ENCODE results near the gene TP53TG3B.
"Not testable (repeated sequence)": the region's sequence is repeated elsewhere in the genome, so short reads cannot be mapped to it uniquely, and the experiment has no call there.

The TP53TG3B gene

DNA sequence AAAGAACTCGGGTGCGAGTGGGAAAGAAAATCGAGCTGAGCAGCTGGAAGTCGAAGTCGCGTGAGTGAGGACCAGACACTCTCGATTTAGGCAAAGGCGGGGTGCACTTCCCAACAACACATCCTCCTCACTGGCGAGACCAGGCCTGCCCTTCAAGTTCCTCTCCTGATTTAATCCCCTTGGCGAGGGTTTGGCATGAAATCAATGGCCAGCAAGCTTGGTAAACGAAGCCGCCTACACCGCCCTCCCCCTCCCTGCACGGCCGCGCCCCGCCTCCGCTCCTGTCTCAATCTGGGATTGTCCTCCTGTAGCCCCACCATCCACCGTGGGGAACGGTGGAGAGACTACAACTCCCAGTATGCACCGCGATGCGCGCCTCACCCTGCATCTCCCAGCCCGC, at the start of gene TP53TG3B:
TP53TG3B (plus strand) TSS at position 301 of the 400 bp plus-strand sequence; CDS start at position 369, 68 bp downstream.
- H3K4me3 ChIP-seq (ENCODE audit: low read length); H3K79me2 ChIP-seq (ENCODE audit: low read length); H3K27ac ChIP-seq (ENCODE audit: low read length); H3K27me3 ChIP-seq (ENCODE audit: low read depth, low read length); H3K9me3 ChIP-seq (ENCODE audit: insufficient read depth, low read length); H3K36me3 ChIP-seq (replicated peaks; ENCODE audit: low read depth, low read length); H3K9ac ChIP-seq (ENCODE audit: low read length); H3K4me1 ChIP-seq (ENCODE audit: low read length); H3K4me2 ChIP-seq (ENCODE audit: low read length); H2AFZ ChIP-seq (ENCODE audit: low read depth, low read length); H4K20me1 ChIP-seq (ENCODE audit: insufficient read depth, low read length): not testable (repeated sequence)

GRCh38 chr16:33336226-33337012, 24.2 kb upstream of the TP53TG3B start:
- not testable (repeated sequence) for H3K9me3 ChIP-seq (ENCODE audit: insufficient read depth, low read length); H4K20me1 ChIP-seq (ENCODE audit: insufficient read depth, low read length); H3K4me3 ChIP-seq (ENCODE audit: low read length); H3K9ac ChIP-seq (ENCODE audit: low read length); H3K4me2 ChIP-seq (ENCODE audit: low read length); H3K79me2 ChIP-seq (ENCODE audit: low read length); H2AFZ ChIP-seq (ENCODE audit: low read depth, low read length); H3K4me1 ChIP-seq (ENCODE audit: low read length); H3K27ac ChIP-seq (ENCODE audit: low read length); H3K27me3 ChIP-seq (ENCODE audit: low read depth, low read length); H3K36me3 ChIP-seq (replicated peaks; ENCODE audit: low read depth, low read length)

GRCh38 chr16:33337627-33338542, 22.8 kb upstream of the TP53TG3B start:
- not testable (repeated sequence) for H3K27me3 ChIP-seq (ENCODE audit: low read depth, low read length); H3K4me2 ChIP-seq (ENCODE audit: low read length); H2AFZ ChIP-seq (ENCODE audit: low read depth, low read length); H4K20me1 ChIP-seq (ENCODE audit: insufficient read depth, low read length); H3K9ac ChIP-seq (ENCODE audit: low read length); H3K9me3 ChIP-seq (ENCODE audit: insufficient read depth, low read length); H3K79me2 ChIP-seq (ENCODE audit: low read length); H3K27ac ChIP-seq (ENCODE audit: low read length); H3K4me3 ChIP-seq (ENCODE audit: low read length); H3K4me1 ChIP-seq (ENCODE audit: low read length); H3K36me3 ChIP-seq (replicated peaks; ENCODE audit: low read depth, low read length)

DNA sequence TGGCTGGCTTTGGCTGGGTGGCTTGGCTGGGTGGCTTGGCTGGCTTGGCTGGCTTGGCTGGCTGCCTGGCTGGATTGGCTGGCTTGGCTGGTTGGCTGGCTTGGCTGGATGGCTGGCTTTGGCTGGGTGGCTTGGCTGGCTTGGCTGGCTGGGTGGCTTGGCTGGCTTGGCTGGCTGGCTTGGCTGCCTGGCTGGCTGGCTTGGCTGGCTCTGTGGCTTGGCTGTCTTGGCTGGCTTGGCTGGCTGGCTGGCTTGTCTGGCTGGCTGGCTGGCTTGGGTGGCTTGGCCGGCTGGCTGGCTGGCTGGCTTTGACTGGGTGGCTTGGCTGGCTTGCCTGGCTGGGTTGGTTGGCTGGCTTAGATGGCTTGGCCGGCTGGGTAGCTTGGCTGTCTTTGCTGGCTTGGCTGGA, 22.1 kb upstream of the TP53TG3B start:
- H3K27ac ChIP-seq (ENCODE audit: low read length); H3K79me2 ChIP-seq (ENCODE audit: low read length); H3K4me1 ChIP-seq (ENCODE audit: low read length); H3K4me2 ChIP-seq (ENCODE audit: low read length); H2AFZ ChIP-seq (ENCODE audit: low read depth, low read length); H3K27me3 ChIP-seq (ENCODE audit: low read depth, low read length); H3K4me3 ChIP-seq (ENCODE audit: low read length); H3K9me3 ChIP-seq (ENCODE audit: insufficient read depth, low read length); H3K9ac ChIP-seq (ENCODE audit: low read length); H3K36me3 ChIP-seq (replicated peaks; ENCODE audit: low read depth, low read length); H4K20me1 ChIP-seq (ENCODE audit: insufficient read depth, low read length): not testable (repeated sequence)

- not testable (repeated sequence) for H3K4me3 ChIP-seq (ENCODE audit: low read length); H3K9me3 ChIP-seq (ENCODE audit: insufficient read depth, low read length)
Measured at GRCh38 chr16:33339093-33340061, 21.3 kb upstream of the TP53TG3B start.

More at GRCh38 chr16:33339093-33340061, 21.3 kb upstream of the TP53TG3B start:
- not testable (repeated sequence) for H3K36me3 ChIP-seq (replicated peaks; ENCODE audit: low read depth, low read length); H3K27me3 ChIP-seq (ENCODE audit: low read depth, low read length); H3K4me1 ChIP-seq (ENCODE audit: low read length); H3K27ac ChIP-seq (ENCODE audit: low read length); H4K20me1 ChIP-seq (ENCODE audit: insufficient read depth, low read length); H3K4me2 ChIP-seq (ENCODE audit: low read length); H3K9ac ChIP-seq (ENCODE audit: low read length); H3K79me2 ChIP-seq (ENCODE audit: low read length); H2AFZ ChIP-seq (ENCODE audit: low read depth, low read length)
